Lower leg skin (tissue), 4 donors: ENCODE data around the gene SAFB2. TPM values are rescaled to one million over a fixed set of nuclear protein-coding genes. Genes with fewer than 3 reads are reported as not detected.

Experiments used
- DNase-seq, 2 donors: peaks; one replicate each; pipeline ENCODE4 v3.0.0-alpha.2; 2019; ENCODE audit warnings: low spot score in 2 of 2
- H3K4me3 ChIP-seq: fragments of 200-600 bp; sonication (generic); 2 replicates; pipeline ENCODE4 v1.5.1; 2017; ENCODE audit warnings: mild to moderate bottlenecking, low read depth; ENCODE audit not compliant: poor library complexity, severe bottlenecking
- CTCF ChIP-seq, 3 donors: fragments of 450-650 bp; IDR thresholded peaks; one replicate each; pipeline ENCODE4 v1.5.1; 2016; ENCODE audit warnings: antibody characterized with exemption in 3 of 3, mild to moderate bottlenecking in 3 of 3, moderate library complexity in 2 of 3
- POLR2A ChIP-seq, 2 donors: fragments of 450-650 bp; IDR thresholded peaks; one replicate each; pipeline ENCODE4 v1.6.1; 2016 to 2017; ENCODE audit warnings: antibody characterized with exemption in 2 of 2, mild to moderate bottlenecking in 1 of 2, moderate library complexity in 1 of 2
- WGBS, 2 donors: methylation state at CpG; one replicate each; pipeline ENCODE4 v1.1.5; 2018; 5-methylcytosine and 5-hydroxymethylcytosine counted together
- intact Hi-C: fragments of 100-400 bp; cut with DNase I; formaldehyde crosslinking; loops from one replicate; pipeline ENCODE4 v1.15.0; 2023; ENCODE audit warnings: low total_unique reads
- total RNA-seq, 4 donors: library from RNA; depleted of rRNA; stranded (reverse); fragments of >200 nt; gene quantifications; one replicate each; pipeline ENCODE4 v1.1.0, GENCODE V29; 2016

The SAFB2 gene
- total RNA-seq, 4 donors from 2014 or later, result 14.0 to 51.2 (median 28.7) TPM

GRCh38 chr19:5554828-5555227 lies 67.7 kb downstream of the SAFB2 start:
- TF ChIP-seq CTCF (IDR thresholded peaks at IDR 0.05) (no peak), POLR2A (IDR thresholded peaks at IDR 0.05) (no peak)
- H3K4me3 ChIP-seq, result no peak overlapping the region
- WGBS, 2 donors, result 57 to 86% methylated on average over 5 of the region's 5 CpGs
- no peak for DNase-seq
- intact Hi-C loops, result no loop called here

- H3K4me3 ChIP-seq, result no peak overlapping the region
- no peak for DNase-seq
- TF ChIP-seq POLR2A (IDR thresholded peaks at IDR 0.05) (no peak), CTCF (IDR thresholded peaks at IDR 0.05) (no peak)
- 38 to 44% methylated on average over 9 of the region's 9 CpGs for WGBS, 2 donors
- intact Hi-C loops, result no loop called here
These were observed 68.7 kb downstream of the SAFB2 start for GRCh38 chr19:5553892-5554291.

GRCh38 chr19:5547881-5548280 lies 74.7 kb downstream of the SAFB2 start:
- 32 to 40% methylated on average over 8 of the region's 8 CpGs for WGBS, 2 donors
- intact Hi-C loops, result no loop called here
- TF ChIP-seq CTCF (IDR thresholded peaks at IDR 0.05) (no peak), POLR2A (IDR thresholded peaks at IDR 0.05) (no peak)
- no peak for DNase-seq
- no peak overlapping the region for H3K4me3 ChIP-seq

- TF ChIP-seq CTCF (IDR thresholded peaks at IDR 0.05) (no peak), POLR2A (IDR thresholded peaks at IDR 0.05) (no peak)
- DNase-seq, result no peak
- H3K4me3 ChIP-seq, result no peak overlapping the region
- intact Hi-C loops, result no loop called here
- 84 to 89% methylated on average over 4 of the region's 4 CpGs for WGBS, 2 donors
These were observed 76.6 kb downstream of the SAFB2 start for GRCh38 chr19:5545984-5546383.

- no peak overlapping the region for H3K4me3 ChIP-seq
- 92 to 93% methylated on average over 5 of the region's 5 CpGs for WGBS, 2 donors
- intact Hi-C loops, result no loop called here
- no peak for TF ChIP-seq CTCF (IDR thresholded peaks at IDR 0.05)
- no peak for TF ChIP-seq POLR2A (IDR thresholded peaks at IDR 0.05)
- DNase-seq, result no peak
These were observed 77.5 kb downstream of the SAFB2 start for GRCh38 chr19:5545051-5545450.

- DNase-seq, result no peak
- intact Hi-C loops, result no loop called here
- H3K4me3 ChIP-seq, result no peak overlapping the region
- TF ChIP-seq CTCF (IDR thresholded peaks at IDR 0.05) (no peak), POLR2A (IDR thresholded peaks at IDR 0.05) (no peak)
- WGBS, 2 donors, result 47 to 55% methylated on average over 8 of the region's 8 CpGs
These were observed 79.9 kb downstream of the SAFB2 start for GRCh38 chr19:5542665-5543064.
